DMS 273 (cell line): Measurements from ENCODE around the gene IDI1.

Experiments used
- DNase-seq: peaks from one replicate; lab custom pipeline; 2025; ENCODE audit not compliant: unreplicated experiment; lab: John Stamatoyannopoulos, UW

Gene IDI1

GRCh38 chr10:996031-996430 is 52.9 kb downstream of the IDI1 start:
- no peak for DNase-seq

- DNase-seq: no peak
These were observed 53.4 kb downstream of the IDI1 start for GRCh38 chr10:995559-995926.

GRCh38 chr10:994836-995558 is 53.9 kb downstream of the IDI1 start:
- no peak for DNase-seq

- no peak for DNase-seq
These were observed 56.0 kb downstream of the IDI1 start for GRCh38 chr10:992871-993270.

GRCh38 chr10:992467-992866 is 56.5 kb downstream of the IDI1 start:
- no peak for DNase-seq

- no peak for DNase-seq
These were observed 58.1 kb downstream of the IDI1 start for GRCh38 chr10:990808-991207.
